IMR-90 (cell line): Measurements from ENCODE around the gene PLXNA3.

Source experiments
- CEBPB ChIP-seq: IDR thresholded peaks from 2 replicates; pipeline ENCODE4 v1.6.1; 2012; ENCODE audit warnings: low read depth, low read length, improper control_type of control experiment
- MAFK ChIP-seq: IDR thresholded peaks from 2 replicates; pipeline ENCODE4 v1.6.1; 2012; ENCODE audit warnings: low read depth, low read length, improper control_type of control experiment
- MAZ ChIP-seq: IDR thresholded peaks from 2 replicates; pipeline ENCODE4 v1.6.1; 2012; ENCODE audit warnings: low read depth, mild to moderate bottlenecking, low read length, improper control_type of control experiment, moderate library complexity, borderline replicate concordance
- POLR2A ChIP-seq: IDR thresholded peaks from 2 replicates; pipeline ENCODE4 v1.6.1; 2012; ENCODE audit warnings: mild to moderate bottlenecking, low read depth, low read length
- RAD21 ChIP-seq: IDR thresholded peaks from 2 replicates; pipeline ENCODE4 v1.6.1; 2012; ENCODE audit warnings: low read length, improper control_type of control experiment
- RFX5 ChIP-seq: IDR thresholded peaks from 2 replicates; pipeline ENCODE4 v1.8.0; 2012; ENCODE audit warnings: low read depth, mild to moderate bottlenecking, low read length, moderate library complexity
- TF ChIP-seq, protein P1 (sequence below): conservative IDR thresholded peaks from 2 replicates; pipeline ENCODE4 v1.5.1; 2012; ENCODE audit warnings: mild to moderate bottlenecking, low read depth, low read length, improper control_type of control experiment
- TF ChIP-seq, protein P2 (sequence below): fragments of 150-350 bp; IDR thresholded peaks from 2 replicates; pipeline ENCODE4 v1.6.1; 2017; ENCODE audit warnings: mild to moderate bottlenecking, antibody characterized with exemption, low read length, low read depth

DNA sequence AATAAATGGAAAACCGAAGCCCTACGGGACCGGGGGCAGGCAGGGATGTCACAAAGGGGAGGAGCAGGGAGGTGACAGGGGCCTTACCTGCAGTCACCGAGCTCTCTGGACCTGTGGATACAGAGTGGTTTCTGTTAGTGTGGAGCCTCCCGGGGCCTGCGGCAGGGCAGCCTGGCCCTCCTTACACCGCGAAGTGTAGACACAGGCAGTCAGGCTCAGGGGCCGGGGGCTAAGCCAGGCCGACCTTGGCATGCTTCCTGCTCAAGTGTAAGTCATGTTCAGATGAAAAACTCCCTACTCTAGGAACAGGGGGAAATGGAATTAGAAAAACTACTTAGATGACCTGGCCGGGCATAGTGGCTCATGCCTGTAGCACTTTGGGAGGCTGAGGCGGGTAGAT lies 53.7 kb downstream of the PLXNA3 start:
- TF ChIP-seq MAFK (no peak), RAD21 (no peak), CEBPB (no peak), MAZ (no peak), POLR2A (no peak), RFX5 (no peak)
- TF ChIP-seq, protein P1, sequence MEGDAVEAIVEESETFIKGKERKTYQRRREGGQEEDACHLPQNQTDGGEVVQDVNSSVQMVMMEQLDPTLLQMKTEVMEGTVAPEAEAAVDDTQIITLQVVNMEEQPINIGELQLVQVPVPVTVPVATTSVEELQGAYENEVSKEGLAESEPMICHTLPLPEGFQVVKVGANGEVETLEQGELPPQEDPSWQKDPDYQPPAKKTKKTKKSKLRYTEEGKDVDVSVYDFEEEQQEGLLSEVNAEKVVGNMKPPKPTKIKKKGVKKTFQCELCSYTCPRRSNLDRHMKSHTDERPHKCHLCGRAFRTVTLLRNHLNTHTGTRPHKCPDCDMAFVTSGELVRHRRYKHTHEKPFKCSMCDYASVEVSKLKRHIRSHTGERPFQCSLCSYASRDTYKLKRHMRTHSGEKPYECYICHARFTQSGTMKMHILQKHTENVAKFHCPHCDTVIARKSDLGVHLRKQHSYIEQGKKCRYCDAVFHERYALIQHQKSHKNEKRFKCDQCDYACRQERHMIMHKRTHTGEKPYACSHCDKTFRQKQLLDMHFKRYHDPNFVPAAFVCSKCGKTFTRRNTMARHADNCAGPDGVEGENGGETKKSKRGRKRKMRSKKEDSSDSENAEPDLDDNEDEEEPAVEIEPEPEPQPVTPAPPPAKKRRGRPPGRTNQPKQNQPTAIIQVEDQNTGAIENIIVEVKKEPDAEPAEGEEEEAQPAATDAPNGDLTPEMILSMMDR: no peak
- TF ChIP-seq, protein P2, sequence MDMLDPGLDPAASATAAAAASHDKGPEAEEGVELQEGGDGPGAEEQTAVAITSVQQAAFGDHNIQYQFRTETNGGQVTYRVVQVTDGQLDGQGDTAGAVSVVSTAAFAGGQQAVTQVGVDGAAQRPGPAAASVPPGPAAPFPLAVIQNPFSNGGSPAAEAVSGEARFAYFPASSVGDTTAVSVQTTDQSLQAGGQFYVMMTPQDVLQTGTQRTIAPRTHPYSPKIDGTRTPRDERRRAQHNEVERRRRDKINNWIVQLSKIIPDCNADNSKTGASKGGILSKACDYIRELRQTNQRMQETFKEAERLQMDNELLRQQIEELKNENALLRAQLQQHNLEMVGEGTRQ: no peak
